HepG2 (cell line): ENCODE data around the gene ARHGAP23. TPM values are rescaled to one million over a fixed set of nuclear protein-coding genes. Genes with fewer than 3 reads are reported as not detected.

Source experiments
- ATAC-seq: fragments of 200-7000 bp; cut with Tn5 transposase; 3 replicates; pipeline ENCODE4 v1.9.1; 2020; ENCODE audit warnings: mild to moderate bottlenecking, moderate library complexity
- BruUV-seq: library from RNA; stranded (reverse); fragments of 400-500 nt; replicated peaks from 2 replicates; lab custom pipeline; 2021; lab: Mats Ljungman, UMichigan
- CTCF ChIA-PET: fragments of 300-600 bp; formaldehyde crosslinking; extraction: SDS; loops from one replicate; lab custom pipeline; 2021; ENCODE audit warnings: low total read pairs, inconsistent platforms, low intra/inter-chr PET ratio; lab: Yijun Ruan, JAX
- POLR2A ChIA-PET: fragments of 350-600 bp; sonication (Branson Sonifier 250); formaldehyde crosslinking; loops from one replicate; lab custom pipeline; 2020; ENCODE audit warnings: antibody characterized with exemption, inconsistent platforms; lab: Yijun Ruan, JAX
- DNase-seq: peaks from one replicate; pipeline ENCODE4 v3.0.0-alpha.2; 2015; ENCODE audit warnings: low spot score
- FAIRE-seq: peaks from 3 replicates; lab custom pipeline; 2011; peaks lifted over from hg19 to GRCh38; lab: Jason Lieb, UNC
- H2AFZ ChIP-seq: one replicate; pipeline ENCODE4 v1.6.1; 2011; ENCODE audit warnings: low read length, inconsistent platforms
- H3K27ac ChIP-seq: fragments of 300-600 bp; 3 replicates; pipeline ENCODE4 v1.8.0; 2011; ENCODE audit warnings: mixed run types, mild to moderate bottlenecking, mixed read lengths, low read length, inconsistent platforms; ENCODE audit not compliant: insufficient read depth; ENCODE audit errors: extremely low read length
- H3K27me3 ChIP-seq, 2 experiments: fragments of 200-600 bp in 1 of 2; 2 replicates in 1 of 2; 3 replicates in 1 of 2; pipeline versions ENCODE4 v1.6.0 to v1.8.0; 2011; ENCODE audit warnings: low read length in 2 of 2, mild to moderate bottlenecking in 2 of 2, moderate library complexity in 2 of 2, inconsistent platforms in 1 of 2; ENCODE audit not compliant: insufficient read depth in 2 of 2, control insufficient read depth in 1 of 2
- H3K36me3 ChIP-seq, 2 experiments: fragments of 200-600 bp in 1 of 2; replicated peaks in 1 of 2; 2 replicates in 1 of 2; 3 replicates in 1 of 2; pipeline versions ENCODE4 v1.5.1 to v1.8.0; 2011; ENCODE audit warnings: low read length in 2 of 2, inconsistent platforms in 1 of 2; ENCODE audit not compliant: insufficient read depth in 2 of 2, control insufficient read depth in 1 of 2
- H3K4me1 ChIP-seq: 2 replicates; pipeline ENCODE4 v1.5.1; 2012; ENCODE audit warnings: low read length, inconsistent platforms; ENCODE audit not compliant: insufficient read depth
- H3K4me2 ChIP-seq: 2 replicates; pipeline ENCODE4 v1.6.0; 2011; ENCODE audit warnings: low read depth, low read length, inconsistent platforms
- H3K4me3 ChIP-seq, 3 experiments: fragments of 200-600 bp in 1 of 3; sonication (generic), shearing (Covaris generic) in 1 of 3; replicated peaks in 1 of 3; 2 replicates each; pipeline ENCODE4 v1.5.1; 2011 to 2016; ENCODE audit warnings: low read length in 3 of 3, inconsistent platforms in 2 of 3, low read depth in 2 of 3, mild to moderate bottlenecking in 2 of 3, control low read depth in 1 of 3, mixed read lengths in 1 of 3; ENCODE audit not compliant: insufficient read depth in 1 of 3
- H3K79me2 ChIP-seq: one replicate; pipeline ENCODE4 v1.6.1; 2011; ENCODE audit warnings: low read length, inconsistent platforms; ENCODE audit not compliant: insufficient read depth
- H3K9ac ChIP-seq: 2 replicates; pipeline ENCODE4 v1.6.0; 2011; ENCODE audit warnings: mild to moderate bottlenecking, low read depth, low read length, inconsistent platforms; ENCODE audit not compliant: insufficient read depth
- H3K9me3 ChIP-seq: 2 replicates; pipeline ENCODE4 v1.5.1; 2012; ENCODE audit warnings: mild to moderate bottlenecking, low read length
- H4K20me1 ChIP-seq: 2 replicates; pipeline ENCODE4 v1.6.0; 2011; ENCODE audit warnings: inconsistent platforms, mild to moderate bottlenecking, low read length, moderate library complexity; ENCODE audit not compliant: insufficient read depth
- HDAC6 ChIP-seq: fragments of 200-600 bp; sonication (generic); IDR thresholded peaks from 2 replicates; pipeline ENCODE4 v1.7.0; 2017; ENCODE audit warnings: mild to moderate bottlenecking, antibody characterized with exemption, low read length, low read depth
- MED13 ChIP-seq: sonication (generic); formaldehyde crosslinking; IDR thresholded peaks from 2 replicates; pipeline ENCODE4 v1.5.0; 2020; ENCODE audit warnings: missing genetic modification reagents
- MTA1 ChIP-seq: sonication (generic); formaldehyde crosslinking; IDR thresholded peaks from 2 replicates; pipeline ENCODE4 v1.4.0; 2020; ENCODE audit warnings: missing genetic modification reagents, mild to moderate bottlenecking, borderline replicate concordance
- SOX13 ChIP-seq, 3 experiments: fragments of 450-650 bp in 1 of 3; sonication (generic) in 1 of 3; formaldehyde crosslinking in 1 of 3; IDR thresholded peaks in 2 of 3; conservative IDR thresholded peaks in 1 of 3; 2 replicates each; pipeline versions ENCODE4 v1.5.0 to v1.6.1; 2016 to 2020; ENCODE audit warnings: antibody characterized with exemption in 1 of 3, mild to moderate bottlenecking in 1 of 3, missing compliant biosample characterization in 1 of 3, missing genetic modification reagents in 1 of 3, moderate library complexity in 1 of 3
- TBX2 ChIP-seq: sonication (generic); formaldehyde crosslinking; IDR thresholded peaks from 2 replicates; pipeline ENCODE4 v1.5.0; 2020; ENCODE audit warnings: missing genetic modification reagents, mild to moderate bottlenecking, borderline replicate concordance
- ZBTB21 ChIP-seq: sonication (generic); formaldehyde crosslinking; IDR thresholded peaks from 2 replicates; pipeline ENCODE4 v1.4.0; 2020; ENCODE audit warnings: missing genetic modification reagents
- ZNF10 ChIP-seq: sonication (generic); formaldehyde crosslinking; IDR thresholded peaks from 2 replicates; pipeline ENCODE4 v1.4.0; 2020; ENCODE audit warnings: mild to moderate bottlenecking, low read depth, missing genetic modification reagents, borderline replicate concordance
- ZNF180 ChIP-seq: sonication (generic); formaldehyde crosslinking; IDR thresholded peaks from 2 replicates; pipeline ENCODE4 v1.4.0; 2020; ENCODE audit warnings: low read depth, missing genetic modification reagents, borderline replicate concordance
- ZNF547 ChIP-seq: sonication (generic); formaldehyde crosslinking; IDR thresholded peaks from 2 replicates; pipeline ENCODE4 v1.5.1; 2020; ENCODE audit warnings: mild to moderate bottlenecking, missing genetic modification reagents
- ZNF569 ChIP-seq: sonication (generic); formaldehyde crosslinking; IDR thresholded peaks from 2 replicates; pipeline ENCODE4 v1.5.0; 2020; ENCODE audit warnings: mild to moderate bottlenecking, missing genetic modification reagents, moderate library complexity, borderline replicate concordance
- ZNF660 ChIP-seq: sonication (generic); formaldehyde crosslinking; IDR thresholded peaks from 2 replicates; pipeline ENCODE4 v1.5.1; 2020; ENCODE audit warnings: mild to moderate bottlenecking, low read depth, missing genetic modification reagents, borderline replicate concordance
- WGBS: methylation state at CpG from one replicate; pipeline ENCODE4 v1.1.6; 2017; ENCODE audit warnings: low lambda C conversion rate; 5-methylcytosine and 5-hydroxymethylcytosine counted together
- in situ Hi-C: cut with HindIII; loops from 2 replicates; pipeline ENCODE4 v1.10.0; 2017; ENCODE audit warnings: low pct_unique_long_range_greater_than_20kb; ENCODE audit not compliant: extremely low pct_ligation_motif_present
- intact Hi-C: fragments of 100-400 bp; cut with micrococcal nuclease; formaldehyde crosslinking; loops from one replicate; pipeline ENCODE4 v1.10.0; 2022; ENCODE audit not compliant: unreplicated experiment
- polyA plus RNA-seq, 8 experiments: library from polyadenylated mRNA; depleted of rRNA in 3 of 8; stranded (reverse) in 7 of 8; unstranded in 1 of 8; fragments of >200 nt; fragmentation: Illumina TruSeq in 4 of 8; extraction: Trizol in 4 of 8; gene quantifications; 2 replicates each; pipeline versions ENCODE4 v1.2.1 to v1.2.3, GENCODE V29; 2011 to 2016; ENCODE audit warnings: low read depth in 4 of 8, missing spikeins in 1 of 8, mixed read lengths in 1 of 8; ENCODE audit not compliant: insufficient read depth in 1 of 8
- total RNA-seq, 5 experiments: library from RNA; depleted of rRNA; stranded (reverse); fragments of >200 nt; fragmentation: Illumina TruSeq; extraction: Trizol; gene quantifications; 2 replicates each; pipeline ENCODE4 v1.2.3, GENCODE V29; 2016; ENCODE audit warnings: low read depth in 1 of 5
- TF ChIP-seq, protein P1 (sequence below): sonication (generic); formaldehyde crosslinking; conservative IDR thresholded peaks from 2 replicates; pipeline ENCODE4 v1.4.0; 2020; ENCODE audit warnings: missing genetic modification reagents
- TF ChIP-seq, protein P2 (sequence below), 2 experiments: IDR thresholded peaks; 2 replicates each; pipeline ENCODE4 v1.6.1; 2011 to 2012; ENCODE audit warnings: low read length in 2 of 2, borderline replicate concordance in 1 of 2, low read depth in 1 of 2, mild to moderate bottlenecking in 1 of 2, moderate library complexity in 1 of 2
- TF ChIP-seq, protein P3 (sequence below): sonication (generic); formaldehyde crosslinking; IDR thresholded peaks from 2 replicates; pipeline ENCODE4 v1.8.0; 2022; ENCODE audit warnings: mild to moderate bottlenecking, missing genetic modification reagents, borderline replicate concordance

The ARHGAP23 gene
- total and polyA plus RNA-seq, 2 of the 13 experiments (the other 11 are each of a cell fraction or from before 2014, with no cell fraction given): 0.03 TPM; not detected in 1

DNA sequence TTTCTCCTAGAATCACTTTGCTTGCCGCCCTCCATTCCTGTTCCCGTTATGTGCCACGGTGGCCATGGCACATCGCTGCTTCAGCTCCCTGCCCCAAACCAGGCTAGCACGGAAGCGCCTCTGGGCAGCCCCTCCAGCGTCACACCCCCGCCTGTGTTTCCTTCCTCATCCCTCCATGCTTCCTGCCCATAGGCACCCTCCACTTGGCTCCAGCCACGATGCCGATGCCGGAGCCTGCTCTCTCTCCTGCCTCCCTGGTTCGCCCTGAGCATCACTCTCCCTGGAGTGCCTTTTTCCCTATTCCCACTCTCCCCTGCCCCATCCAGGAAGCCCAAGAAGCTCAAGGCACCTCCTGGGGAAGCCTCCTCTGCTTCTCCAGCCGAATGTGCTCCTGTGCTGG, 3.2 kb upstream of the ARHGAP23 start:
- TF ChIP-seq ZBTB21 (no peak), ZNF10 (CRISPR knock-in tag) (no peak), MED13 (no peak), ZNF180 (no peak), ZNF547 (CRISPR knock-in tag) (no peak), ZNF569 (CRISPR knock-in tag) (no peak), SOX13 (IDR thresholded peaks at IDR 0.05) (no peak), SOX13 (CRISPR knock-in tag; conservative IDR thresholded peaks at IDR 0.05 in 1 of 2, IDR thresholded peaks at IDR 0.05 in 1 of 2) (no peak), MTA1 (CRISPR knock-in tag) (no peak), HDAC6 (no peak), ZNF660 (CRISPR knock-in tag) (no peak), TBX2 (no peak)
- TF ChIP-seq, protein P1, sequence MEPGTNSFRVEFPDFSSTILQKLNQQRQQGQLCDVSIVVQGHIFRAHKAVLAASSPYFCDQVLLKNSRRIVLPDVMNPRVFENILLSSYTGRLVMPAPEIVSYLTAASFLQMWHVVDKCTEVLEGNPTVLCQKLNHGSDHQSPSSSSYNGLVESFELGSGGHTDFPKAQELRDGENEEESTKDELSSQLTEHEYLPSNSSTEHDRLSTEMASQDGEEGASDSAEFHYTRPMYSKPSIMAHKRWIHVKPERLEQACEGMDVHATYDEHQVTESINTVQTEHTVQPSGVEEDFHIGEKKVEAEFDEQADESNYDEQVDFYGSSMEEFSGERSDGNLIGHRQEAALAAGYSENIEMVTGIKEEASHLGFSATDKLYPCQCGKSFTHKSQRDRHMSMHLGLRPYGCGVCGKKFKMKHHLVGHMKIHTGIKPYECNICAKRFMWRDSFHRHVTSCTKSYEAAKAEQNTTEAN: no peak
- TF ChIP-seq, protein P2, sequence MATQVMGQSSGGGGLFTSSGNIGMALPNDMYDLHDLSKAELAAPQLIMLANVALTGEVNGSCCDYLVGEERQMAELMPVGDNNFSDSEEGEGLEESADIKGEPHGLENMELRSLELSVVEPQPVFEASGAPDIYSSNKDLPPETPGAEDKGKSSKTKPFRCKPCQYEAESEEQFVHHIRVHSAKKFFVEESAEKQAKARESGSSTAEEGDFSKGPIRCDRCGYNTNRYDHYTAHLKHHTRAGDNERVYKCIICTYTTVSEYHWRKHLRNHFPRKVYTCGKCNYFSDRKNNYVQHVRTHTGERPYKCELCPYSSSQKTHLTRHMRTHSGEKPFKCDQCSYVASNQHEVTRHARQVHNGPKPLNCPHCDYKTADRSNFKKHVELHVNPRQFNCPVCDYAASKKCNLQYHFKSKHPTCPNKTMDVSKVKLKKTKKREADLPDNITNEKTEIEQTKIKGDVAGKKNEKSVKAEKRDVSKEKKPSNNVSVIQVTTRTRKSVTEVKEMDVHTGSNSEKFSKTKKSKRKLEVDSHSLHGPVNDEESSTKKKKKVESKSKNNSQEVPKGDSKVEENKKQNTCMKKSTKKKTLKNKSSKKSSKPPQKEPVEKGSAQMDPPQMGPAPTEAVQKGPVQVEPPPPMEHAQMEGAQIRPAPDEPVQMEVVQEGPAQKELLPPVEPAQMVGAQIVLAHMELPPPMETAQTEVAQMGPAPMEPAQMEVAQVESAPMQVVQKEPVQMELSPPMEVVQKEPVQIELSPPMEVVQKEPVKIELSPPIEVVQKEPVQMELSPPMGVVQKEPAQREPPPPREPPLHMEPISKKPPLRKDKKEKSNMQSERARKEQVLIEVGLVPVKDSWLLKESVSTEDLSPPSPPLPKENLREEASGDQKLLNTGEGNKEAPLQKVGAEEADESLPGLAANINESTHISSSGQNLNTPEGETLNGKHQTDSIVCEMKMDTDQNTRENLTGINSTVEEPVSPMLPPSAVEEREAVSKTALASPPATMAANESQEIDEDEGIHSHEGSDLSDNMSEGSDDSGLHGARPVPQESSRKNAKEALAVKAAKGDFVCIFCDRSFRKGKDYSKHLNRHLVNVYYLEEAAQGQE (IDR thresholded peaks at IDR 0.05; ENCODE audit: borderline replicate concordance in 1 of 2, low read depth in 1 of 2, low read length in 2 of 2): no peak
- TF ChIP-seq, protein P3, sequence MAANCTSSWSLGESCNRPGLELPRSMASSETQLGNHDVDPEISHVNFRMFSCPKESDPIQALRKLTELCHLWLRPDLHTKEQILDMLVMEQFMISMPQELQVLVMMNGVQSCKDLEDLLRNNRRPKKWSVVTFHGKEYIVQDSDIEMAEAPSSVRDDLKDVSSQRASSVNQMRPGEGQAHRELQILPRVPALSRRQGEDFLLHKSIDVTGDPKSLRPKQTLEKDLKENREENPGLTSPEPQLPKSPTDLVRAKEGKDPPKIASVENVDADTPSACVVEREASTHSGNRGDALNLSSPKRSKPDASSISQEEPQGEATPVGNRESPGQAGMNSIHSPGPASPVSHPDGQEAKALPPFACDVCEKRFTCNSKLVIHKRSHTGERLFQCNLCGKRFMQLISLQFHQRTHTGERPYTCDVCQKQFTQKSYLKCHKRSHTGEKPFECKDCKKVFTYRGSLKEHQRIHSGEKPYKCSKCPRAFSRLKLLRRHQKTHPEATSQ (CRISPR knock-in tag): no peak
- intact Hi-C loops: loop anchor here (10.0 kb wide), 1 partner anchor 240 kb away; no protein-coding TSS in a partner anchor
- Histone ChIP-seq H3K4me2 (no peak overlapping the region), H3K27me3 (peaks cover 15 to 86% of the 10 kb centered on the region in 2 experiments), H2AFZ (no peak overlapping the region), H3K27ac (no peak overlapping the region), H4K20me1 (no peaks in the 10 kb centered on the region; the same call in 1 of the 2 replicates), H3K79me2 (no peaks in the 10 kb centered on the region), H3K9me3 (no peaks in the 10 kb centered on the region), H3K9ac (no peak overlapping the region), H3K4me3 (no peak overlapping the region), H3K4me1 (peaks cover 20% of the 10 kb centered on the region), H3K36me3 (no peaks in the 10 kb centered on the region)
- in situ Hi-C loops: loop anchor here (5.0 to 10.0 kb wide), 2 partner anchors 52 to 240 kb away; no protein-coding TSS in a partner anchor
- ChIA-PET POLR2A (no interaction called here), CTCF (no interaction called here)
- no peak for DNase-seq
- no TSS peak for BruUV-seq
- WGBS: 32% methylated on average over 13 of the region's 13 CpGs
- no peak for FAIRE-seq
- ATAC-seq: no peak
